NCI-H2029 (cell line): Measurements from ENCODE around the gene MPPED1.

ENCODE experiments used
- DNase-seq: peaks from one replicate; lab custom pipeline; 2025; lab: John Stamatoyannopoulos, UW

The MPPED1 gene

DNA sequence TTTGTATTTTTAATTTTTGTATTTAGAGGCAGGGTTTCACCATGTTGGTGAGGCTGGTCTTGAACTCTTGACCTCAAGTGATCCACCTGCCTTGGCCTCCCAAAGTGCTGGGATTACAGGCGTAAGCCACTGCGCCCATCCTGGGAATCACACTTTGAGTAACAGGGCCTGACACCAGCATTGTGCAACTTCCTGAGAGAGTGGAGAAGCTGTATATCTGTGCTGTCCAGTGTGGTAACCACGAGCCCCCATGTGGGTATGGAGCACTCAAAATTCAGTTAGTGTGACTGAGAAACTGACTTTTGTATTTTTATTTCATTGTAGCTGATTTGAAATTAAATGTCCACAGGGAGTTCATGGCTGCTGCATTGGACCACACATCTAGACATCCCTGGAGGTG is 36.2 kb downstream of the MPPED1 start:
- DNase-seq = no peak

DNA sequence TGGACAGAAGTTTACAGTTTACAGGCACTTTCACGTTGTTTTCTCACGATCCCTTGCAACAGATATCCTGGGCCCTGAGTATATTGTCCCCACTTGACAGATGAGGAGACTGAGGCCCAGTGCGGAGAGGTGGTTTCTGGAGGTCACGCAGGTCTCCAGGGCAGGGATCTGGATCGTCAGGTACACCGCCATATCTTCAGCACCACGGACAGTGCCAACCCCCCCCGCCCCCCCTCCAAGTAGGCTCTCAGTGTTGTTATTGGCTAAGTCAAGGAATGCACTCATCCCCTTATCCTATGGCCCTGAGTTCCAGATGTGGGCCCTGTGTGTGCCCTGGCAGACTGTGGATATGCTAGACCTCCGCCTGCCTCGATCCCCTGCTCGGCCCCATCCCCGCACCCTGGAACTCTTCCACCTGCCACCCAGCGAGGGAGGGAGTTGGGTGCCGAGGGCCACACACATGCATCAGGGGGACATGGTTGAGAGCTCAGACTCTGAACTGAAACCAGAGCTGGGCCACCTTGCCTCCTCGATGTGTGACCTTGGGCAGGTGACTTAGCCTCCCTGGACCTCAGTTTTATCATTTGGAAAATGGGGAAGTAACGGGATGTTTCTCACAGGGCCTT is 37.5 kb downstream of the MPPED1 start:
- no peak for DNase-seq

DNA sequence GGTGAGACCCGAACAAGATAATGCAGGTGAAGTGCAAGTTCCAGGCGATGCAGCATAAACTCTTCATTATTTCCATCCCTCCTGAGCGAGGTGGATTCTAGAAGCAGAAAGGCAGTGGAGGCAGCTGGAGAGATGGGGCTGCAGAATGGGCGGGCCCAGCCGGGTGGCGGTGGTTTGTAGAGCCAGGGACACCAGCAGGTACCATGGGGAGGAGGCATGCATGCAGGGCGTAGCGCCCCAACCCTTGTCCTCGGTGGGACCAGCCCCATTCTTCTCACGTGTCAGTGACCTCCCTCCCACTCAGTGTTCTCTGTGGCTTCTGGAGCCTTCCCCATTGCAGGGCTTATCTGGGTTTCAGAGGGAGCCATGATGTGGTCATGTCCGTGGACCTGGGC is 38.0 kb downstream of the MPPED1 start:
- DNase-seq = no peak

DNA sequence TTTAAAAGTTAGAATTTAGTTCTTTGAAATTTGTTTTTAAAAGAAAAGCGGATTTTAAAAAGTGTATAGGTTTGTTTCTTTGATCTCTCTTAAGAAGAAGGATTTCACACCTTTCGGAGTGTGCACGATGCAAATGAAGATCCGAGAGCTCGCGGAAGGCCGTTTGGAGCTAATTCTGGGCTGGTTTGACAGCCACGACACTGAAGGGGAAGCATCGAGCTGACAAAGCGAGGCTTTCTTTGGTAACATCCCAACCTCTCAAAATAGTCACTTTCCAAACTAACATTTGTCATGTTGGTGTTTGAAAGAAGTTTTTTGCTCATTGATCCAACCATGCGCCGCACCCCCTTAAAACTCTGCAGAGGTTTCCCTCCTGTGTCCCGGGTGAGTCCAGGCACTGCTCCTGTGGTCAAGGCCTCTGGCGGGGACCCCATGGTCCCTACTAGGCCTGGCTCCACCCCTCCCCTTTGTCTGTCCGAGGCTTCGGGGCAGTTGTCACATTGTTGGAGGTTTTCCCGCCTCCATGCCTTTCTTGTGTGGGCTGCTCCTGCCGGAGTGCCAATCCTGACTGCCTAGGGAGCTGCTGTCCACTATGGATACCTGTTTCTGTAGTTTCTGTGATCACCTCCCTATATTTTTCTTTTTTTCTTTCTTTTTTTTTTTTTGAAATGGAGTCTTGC is 39.7 kb downstream of the MPPED1 start:
- no peak for DNase-seq

DNA sequence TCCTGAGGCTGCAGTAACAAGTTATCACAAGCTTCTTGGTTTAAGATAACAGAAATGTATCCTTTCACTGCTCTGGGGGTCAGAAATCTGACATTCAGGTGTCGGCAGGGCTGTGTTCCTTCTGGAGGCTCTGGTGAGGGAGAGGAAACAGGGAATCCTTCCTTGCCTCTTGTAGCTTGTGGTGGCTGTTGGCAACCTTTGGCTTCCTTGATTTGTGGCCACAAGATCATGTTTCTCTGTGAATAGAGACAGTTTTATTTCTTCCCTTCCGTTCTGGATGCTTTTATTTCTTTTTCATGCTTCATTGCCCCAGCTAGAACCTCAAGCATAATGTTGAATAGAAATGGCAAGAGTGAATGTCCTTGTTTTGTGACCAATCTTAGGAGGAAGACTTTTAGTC is 44.0 kb downstream of the MPPED1 start:
- DNase-seq = no peak

DNA sequence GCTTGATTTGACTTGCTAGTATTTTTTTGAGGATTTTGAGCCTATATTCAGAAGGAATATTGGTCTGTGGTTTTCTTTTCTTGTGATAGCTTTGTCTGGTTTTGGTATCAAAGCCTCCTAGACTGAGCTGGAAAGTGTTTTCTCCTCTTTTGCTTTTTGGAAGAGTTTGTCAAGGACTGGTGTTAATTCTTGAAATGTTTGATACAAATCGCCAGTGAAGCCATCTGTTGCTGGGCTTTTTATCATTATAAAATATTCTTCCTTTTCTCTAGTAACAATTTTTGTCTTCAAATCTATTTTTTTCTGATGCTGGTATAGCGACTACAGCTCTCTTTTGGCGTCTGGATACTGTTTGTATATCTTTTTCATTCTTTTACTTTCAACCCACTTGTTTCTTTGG is 45.2 kb downstream of the MPPED1 start:
- DNase-seq = no peak

DNA sequence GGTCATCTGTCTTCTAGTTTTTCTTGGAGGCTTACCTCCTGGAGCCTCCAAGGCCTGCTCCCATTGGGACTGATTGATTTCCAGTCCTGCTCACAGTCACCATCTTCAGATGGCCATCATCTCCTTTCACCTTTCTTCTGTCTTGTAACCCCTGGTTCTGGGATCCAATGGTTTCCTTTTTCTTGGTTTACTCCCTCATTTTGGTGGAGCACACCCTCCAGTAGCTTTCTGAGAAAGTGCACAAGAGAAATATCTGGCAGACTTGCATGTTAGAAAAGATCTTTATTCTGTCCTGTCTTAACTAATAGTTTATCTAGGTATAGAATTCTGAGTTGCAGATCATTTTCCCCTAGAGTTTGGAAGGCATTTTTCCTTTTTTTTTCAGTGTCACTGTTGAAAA is 50.9 kb downstream of the MPPED1 start:
- DNase-seq = no peak

DNA sequence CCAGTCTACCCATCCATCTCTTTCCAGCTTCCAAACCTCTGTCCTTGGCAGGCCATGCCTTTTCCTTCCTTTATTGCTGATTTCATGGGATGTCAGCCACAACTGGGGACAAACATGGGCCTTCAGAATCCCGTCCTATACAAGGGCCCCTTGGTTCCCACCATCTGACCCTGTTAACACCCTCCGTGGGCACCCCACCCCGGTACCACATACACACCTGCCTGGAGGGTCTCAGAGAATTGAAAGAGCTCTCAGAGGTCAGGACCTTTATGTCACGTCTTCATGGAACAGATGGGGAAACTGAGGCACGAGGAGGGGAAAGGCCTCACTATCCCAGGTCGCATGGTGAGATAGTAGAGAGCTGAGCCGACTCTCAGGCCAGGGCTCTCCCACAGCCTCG is 53.0 kb downstream of the MPPED1 start:
- DNase-seq = no peak

DNA sequence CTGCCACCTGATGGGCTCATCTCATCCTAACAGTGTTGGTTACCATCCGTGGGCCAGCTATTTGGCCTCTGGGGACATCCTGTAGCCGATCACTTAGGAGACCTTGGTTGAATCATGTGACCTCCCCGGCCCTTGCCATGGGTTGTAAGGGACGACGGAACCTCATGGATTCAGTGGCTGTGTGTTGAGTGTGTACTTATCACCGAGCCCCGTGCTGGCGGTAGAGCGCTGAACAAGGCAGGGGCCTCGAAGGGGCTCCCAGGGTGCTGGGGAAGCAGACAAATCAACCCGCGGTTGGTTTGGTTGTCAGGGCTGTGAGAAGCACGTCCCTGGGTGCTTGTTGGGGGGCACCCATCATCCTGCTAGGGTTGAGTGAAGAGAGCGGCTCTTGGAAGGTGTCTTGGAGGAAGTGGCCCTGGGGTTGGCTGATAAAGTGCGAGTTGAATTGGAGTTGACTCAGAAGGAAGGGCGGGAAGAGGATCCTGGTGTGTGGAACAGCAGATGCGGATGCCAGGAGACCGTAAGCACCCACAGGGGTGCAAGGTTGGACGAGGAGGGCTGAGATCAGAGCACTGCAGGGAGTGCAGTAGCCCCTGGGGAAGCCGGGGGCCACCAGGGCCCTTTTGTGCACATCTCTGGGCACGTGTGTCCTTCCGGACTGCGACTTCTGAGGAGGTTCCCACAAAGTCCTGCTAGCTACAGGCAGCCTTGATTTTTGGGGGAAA is 53.6 kb downstream of the MPPED1 start:
- no peak for DNase-seq

DNA sequence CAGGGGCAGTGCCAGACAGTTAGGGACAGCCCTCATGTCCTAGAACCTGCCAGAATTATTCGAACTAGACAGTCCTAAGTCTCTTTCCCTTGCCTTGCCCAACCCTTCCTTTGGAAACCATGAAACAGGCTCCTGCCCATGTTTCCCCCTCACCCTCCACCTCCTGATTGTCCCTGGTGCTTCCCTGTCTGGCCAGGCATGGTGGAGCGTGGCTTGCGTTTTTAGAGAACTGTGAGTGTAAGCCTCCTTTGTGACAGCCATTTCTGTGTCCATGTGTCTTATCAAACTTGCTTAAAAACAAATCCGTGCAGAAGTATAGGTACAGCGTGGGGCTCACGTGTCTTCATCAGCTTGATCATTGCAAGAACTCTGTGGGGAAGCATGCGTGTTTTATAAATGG is 54.9 kb downstream of the MPPED1 start:
- DNase-seq = no peak

DNA sequence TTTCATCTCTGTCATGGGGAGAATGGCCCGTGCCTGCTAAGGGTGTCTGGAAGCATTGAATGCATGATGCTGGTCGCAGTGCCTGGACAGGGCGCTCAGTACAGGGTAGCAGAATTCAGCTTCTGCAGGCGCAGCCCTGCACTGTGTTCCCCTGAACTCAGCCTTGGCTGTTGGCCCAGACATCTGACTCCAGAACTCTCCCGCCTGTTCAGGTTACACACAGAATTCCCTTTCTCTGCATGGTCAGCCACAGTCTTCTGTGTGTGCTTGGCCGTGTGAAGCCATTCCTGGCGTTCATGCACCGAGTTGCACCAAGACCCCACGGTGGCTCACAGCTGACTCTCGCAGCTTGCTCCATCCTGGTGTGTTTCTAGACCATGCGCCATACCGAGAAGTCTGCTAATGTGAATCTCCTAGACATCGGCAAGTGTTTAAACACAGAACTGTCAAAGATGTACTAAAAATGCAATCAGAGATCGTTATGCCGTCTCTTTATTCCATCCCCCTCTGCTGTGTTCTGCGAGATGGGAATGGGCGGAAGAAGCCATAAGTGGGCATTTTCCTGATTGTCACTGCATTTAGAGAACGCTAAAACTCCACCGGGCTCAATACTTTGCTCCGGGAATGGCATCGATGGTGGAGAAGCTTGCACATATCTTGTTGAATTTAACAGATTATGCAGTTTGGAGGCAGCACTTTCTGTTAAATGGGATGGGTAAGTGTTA is 55.6 kb downstream of the MPPED1 start:
- DNase-seq = no peak

DNA sequence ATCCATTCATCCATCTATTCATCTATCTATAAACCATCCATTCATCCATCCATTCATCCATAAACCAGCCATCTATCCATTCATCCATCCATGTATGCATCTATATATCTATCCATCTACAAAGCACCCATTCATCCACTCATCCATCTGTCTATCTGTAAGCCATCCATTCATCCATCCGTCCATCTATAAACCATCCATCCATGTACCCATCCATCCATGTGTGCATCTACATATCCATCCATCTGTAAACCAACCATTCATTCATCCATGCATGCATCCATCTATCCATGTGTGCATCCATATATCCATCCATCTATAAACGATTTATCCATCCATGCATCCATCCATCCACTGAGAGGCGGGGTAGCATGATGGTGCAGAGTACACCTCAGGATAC is 58.4 kb downstream of the MPPED1 start:
- no peak for DNase-seq

DNA sequence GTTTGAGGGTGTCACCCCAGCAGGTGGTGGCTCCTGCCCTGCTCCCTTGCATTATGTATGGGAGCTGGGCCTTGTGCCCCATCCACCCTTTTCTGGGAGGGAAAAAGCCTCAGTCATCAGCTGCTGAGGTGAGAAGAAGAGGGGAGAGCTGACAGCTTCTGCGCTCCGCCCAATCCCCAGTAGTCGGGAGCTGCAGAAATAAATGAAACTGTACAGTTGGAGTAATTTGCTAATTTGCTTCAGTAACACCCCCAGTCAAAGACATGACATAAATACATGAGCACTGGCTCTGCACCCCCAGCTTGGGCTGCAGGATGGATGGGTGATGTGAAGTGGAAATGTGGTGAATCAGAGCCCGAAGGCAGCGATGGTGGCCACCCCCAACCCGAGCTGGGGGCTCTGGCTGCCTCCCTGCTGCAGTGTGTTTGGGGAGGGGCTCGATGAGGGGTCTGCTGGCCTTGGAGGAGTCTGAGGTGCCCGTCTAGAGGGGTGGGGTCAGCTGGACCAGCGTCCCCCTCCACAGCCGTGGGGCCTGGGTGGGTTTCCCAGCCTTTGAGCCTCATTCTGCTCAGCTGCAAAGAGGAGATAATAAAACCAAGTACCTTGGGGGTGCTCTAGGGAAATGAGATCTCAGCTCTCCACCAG is 59.2 kb downstream of the MPPED1 start:
- no peak for DNase-seq

DNA sequence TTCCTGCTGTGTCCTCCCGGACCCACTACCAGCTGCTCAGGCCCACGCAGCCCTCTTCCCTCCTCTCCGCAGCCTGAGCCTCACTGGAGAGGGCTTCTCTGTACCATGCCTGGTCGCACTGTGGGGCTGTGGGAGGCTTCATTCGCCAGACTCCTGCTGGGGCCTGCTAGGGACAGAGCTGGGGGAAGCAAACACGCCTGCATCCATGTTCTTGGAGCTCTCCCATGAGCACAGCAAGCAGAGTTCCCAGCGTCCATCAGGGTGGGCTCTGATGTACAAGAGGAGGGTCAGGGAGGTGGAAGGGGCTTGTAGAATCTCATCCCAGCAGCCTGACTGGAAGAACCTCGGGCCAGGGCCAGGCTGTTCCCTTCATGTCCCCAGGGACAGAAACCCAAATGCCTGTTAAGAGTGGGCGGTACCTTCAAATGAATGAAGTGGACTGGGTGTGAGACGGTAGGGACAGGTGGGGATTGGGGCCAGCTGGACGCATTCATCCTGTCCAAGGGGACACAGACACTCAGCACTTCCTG is 59.9 kb downstream of the MPPED1 start:
- no peak for DNase-seq

DNA sequence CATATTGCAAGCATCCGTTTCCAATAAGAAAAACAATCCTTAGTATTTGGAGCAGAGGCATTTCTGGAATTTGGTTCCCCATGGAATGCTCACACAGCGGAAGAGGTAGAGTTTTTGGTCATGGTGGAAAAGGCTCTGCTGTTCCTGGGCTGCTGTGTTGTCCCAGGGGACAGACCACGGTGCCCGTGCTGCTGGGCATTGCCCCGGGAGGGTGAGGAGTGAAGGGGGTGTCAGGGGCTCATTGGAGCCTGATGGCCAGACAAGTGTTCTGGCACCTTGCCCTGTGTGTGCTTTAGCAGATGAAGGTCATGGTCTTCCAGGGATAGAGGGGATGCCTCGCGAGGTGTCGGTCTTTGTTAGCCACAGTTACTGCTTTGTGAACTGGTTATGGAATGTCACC is 61.2 kb downstream of the MPPED1 start:
- no peak for DNase-seq

DNA sequence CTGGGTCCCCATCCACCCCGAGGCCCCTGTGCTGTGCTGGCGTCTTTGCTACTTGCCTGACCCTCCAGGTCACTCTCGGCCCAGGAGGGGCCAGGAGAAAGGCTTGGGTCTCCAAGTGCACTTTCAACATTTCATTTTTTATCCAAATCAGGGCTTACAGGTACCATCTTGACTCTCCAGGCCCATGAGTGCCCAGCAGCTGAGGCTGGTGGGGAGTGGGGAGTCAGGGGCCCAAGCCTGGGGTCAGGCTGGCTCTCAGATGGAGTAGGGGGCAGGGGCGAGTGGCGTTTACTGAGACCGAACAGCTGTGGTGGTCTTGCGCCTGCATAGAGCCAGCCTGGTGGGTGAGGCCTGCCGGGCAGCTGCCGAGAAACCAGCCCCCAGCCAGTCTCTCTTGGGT is 61.6 kb downstream of the MPPED1 start:
- DNase-seq = no peak

DNA sequence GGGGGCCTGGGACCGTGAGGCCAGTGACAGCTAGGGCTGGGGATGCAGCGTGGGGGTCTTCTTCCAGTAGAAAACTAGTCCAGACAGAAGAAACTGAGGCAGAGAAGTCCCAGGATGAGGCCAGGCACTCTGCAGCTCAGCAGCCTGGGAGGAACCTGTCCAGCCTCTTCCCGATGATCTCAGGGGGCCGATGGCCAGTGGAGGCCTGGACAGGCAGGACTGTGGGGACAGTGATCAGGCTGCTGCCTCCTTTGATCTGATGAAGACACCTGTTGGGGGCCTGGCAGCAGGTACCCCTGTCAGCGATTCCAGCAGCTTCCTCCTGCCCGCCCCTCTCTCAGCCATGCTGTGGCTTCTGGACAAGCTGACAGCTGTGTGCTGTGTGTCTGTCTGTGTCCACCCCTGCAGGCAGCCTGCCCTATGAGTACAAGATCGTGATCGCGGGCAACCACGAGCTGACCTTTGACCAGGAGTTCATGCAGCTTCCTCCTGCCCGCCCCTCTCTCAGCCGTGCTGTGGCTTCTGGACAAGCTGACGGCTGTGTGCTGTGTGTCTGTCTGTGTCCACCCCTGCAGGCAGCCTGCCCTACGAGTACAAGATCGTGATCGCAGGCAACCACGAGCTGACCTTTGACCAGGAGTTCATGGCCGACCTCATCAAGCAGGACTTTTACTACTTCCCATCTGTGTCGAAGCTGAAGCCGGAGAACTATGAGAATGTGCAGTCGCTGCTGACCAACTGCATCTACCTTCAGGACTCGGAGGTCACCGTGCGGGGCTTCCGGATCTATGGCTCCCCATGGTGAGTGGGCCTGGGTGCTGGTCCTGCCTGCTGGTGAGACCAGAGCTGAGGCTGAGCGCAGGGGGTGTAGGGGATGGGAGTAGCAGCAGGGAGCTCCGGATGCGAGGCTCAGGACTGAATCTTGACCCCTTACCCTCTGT is 62.6 kb downstream of the MPPED1 start:
- no peak for DNase-seq

DNA sequence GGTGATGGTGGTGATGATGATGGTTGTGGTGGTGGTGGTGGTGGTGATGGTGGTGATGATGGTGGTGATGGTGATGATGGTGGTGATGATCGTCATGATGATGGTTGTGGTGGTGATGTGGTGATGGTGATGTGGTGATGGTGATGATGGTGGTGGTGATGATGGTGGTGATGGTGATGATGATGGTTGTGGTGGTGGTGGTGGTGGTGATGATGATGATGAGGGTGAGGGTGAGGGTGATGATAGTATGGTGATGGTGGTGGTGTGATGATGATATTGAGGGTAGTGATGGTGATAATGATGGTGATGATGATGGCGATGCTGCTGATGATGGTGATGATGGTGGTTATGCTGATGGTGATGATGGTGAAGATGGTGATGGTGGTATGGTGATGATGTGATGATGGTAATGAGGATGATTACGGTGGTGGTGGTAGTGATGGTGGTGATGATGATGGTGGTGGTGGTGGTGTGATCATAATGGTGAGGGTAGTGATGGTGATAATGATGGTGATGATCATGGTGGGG is 63.8 kb downstream of the MPPED1 start:
- DNase-seq = no peak

DNA sequence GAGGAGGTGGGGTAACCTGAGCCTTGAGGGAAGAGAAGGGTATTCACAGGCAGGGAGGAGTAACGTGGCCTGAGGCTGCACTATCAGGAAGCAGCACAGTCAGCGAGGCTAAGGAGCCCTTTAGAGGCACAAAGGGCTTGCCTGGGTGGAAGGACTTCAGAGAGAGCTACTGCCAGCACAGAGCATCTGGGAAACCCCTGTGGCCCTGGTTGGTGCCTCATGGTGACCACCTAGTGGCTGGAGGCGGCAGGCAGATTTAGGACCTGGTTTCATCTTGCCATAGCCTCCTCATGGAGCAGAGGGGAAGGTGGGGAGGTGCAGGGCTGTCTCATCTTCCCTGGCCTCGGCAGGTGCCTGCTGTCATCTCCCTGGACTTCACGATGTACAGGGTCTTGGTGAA is 64.5 kb downstream of the MPPED1 start:
- peak; percentile 38 for DNase-seq
